ENCODE data around the gene KPNA2.

DNA sequence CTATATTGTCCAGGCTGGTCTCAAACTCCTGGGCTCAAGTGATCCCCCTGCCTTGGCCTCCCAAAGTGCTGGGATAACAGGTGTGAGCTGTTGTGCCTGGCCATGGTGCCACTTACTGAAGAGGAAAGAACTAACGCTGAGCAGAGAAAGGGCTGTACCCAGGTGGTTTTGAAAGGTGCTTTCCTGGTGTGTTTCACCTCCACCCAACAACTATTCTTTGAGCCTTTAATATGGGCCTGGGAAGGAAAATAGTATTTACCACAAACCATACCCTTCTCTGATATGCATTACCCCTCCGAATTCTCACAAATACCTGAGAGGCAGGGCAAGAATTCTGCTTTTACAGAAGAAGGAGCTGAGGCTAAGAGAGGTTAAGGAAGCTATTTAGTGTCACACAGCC, 24.8 kb downstream of the KPNA2 start:
- TF ChIP-seq, protein P1, sequence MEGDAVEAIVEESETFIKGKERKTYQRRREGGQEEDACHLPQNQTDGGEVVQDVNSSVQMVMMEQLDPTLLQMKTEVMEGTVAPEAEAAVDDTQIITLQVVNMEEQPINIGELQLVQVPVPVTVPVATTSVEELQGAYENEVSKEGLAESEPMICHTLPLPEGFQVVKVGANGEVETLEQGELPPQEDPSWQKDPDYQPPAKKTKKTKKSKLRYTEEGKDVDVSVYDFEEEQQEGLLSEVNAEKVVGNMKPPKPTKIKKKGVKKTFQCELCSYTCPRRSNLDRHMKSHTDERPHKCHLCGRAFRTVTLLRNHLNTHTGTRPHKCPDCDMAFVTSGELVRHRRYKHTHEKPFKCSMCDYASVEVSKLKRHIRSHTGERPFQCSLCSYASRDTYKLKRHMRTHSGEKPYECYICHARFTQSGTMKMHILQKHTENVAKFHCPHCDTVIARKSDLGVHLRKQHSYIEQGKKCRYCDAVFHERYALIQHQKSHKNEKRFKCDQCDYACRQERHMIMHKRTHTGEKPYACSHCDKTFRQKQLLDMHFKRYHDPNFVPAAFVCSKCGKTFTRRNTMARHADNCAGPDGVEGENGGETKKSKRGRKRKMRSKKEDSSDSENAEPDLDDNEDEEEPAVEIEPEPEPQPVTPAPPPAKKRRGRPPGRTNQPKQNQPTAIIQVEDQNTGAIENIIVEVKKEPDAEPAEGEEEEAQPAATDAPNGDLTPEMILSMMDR (IDR thresholded peaks at IDR 0.05) = no peak
- no peak for TF ChIP-seq POLR2A (IDR thresholded peaks at IDR 0.05)

Data from uterus (tissue), 2 donors.